HPDE6-E6E7 (cell line): ENCODE measurements around the gene NME7.
"Not testable (repeated sequence)": the region's sequence is repeated elsewhere in the genome, so short reads cannot be mapped to it uniquely, and the experiment has no call there.

ENCODE experiments used
- DNase-seq: peaks from one replicate; pipeline ENCODE4 v3.0.0; 2011; ENCODE audit warnings: missing footprints; ENCODE audit errors: extremely low spot score

Gene NME7

DNA sequence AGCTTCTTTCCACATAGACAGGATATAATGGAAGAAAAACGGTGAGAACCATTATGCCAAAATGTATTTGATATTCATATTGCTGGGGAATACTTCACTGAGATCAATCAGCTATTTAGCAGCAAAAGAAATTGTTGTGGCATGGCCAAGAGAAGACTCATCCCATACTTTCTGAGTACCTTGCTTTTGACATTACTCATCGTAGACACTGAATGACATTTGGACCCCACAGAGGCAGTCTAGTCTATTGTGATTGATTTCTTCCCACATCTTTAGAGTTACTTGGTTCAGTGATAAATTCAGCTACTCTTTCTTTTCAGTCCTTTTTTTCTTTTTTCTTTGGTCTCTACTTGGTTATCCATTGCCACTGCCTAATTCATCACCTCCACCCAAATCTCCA lies 239.0 kb downstream of the NME7 start:
- DNase-seq: no peak

DNA sequence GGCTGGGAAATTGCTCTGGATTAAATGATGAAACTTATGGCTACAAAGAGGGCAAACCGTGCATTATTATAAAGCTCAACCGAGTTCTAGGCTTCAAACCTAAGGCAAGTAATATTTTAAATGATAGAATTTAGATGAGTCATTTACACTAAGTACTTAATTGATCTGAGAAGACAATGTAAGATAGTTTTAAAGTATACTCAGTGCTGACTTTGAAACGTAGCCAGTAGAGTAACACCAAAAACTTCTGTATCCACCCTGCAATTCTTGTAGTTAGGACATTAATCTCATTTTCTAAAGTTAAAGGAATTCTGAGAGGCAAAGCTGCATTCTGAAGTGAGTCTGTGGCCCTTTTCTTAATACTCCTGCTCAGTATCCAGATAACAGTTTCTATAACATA lies 240.3 kb downstream of the NME7 start:
- no peak for DNase-seq

DNA sequence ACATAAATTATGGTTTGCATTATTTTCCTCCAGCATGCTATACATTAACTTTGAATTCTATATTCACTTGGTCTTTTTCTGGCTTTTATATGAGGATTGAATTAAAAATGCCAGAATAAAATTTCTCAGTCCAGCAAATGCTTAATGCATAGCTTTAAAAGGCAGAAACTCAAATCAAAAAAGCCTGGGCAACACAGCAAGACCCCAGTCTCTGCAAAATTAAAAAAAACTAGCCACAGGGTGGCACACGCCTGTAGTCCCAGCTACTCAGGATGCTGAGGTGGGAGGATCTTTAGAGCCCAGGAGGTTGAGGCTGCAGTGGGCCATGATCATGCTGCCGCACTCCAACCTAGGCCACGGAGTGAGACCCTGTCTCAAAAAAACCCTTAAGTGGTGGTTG lies 241.3 kb downstream of the NME7 start:
- no peak for DNase-seq

DNA sequence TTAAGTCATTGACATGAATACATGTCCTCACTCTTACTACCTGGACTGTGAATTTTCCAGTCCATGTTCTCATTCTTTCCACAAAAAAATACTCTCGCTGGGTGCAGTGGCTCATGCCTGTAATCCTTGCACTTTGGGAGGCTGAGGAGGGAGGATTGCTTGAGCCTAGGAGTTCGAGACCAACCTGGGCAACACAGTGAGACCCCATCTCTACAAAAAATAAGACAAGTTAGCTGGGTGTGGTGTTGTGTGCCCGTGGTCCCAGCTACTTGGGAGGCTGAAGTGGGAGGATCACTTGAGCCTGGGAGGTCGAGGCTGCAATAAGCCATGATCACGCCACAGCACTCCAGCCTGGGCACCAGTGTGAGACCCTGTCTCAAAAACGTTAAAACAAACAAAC lies 242.0 kb downstream of the NME7 start:
- DNase-seq: not testable (repeated sequence)

DNA sequence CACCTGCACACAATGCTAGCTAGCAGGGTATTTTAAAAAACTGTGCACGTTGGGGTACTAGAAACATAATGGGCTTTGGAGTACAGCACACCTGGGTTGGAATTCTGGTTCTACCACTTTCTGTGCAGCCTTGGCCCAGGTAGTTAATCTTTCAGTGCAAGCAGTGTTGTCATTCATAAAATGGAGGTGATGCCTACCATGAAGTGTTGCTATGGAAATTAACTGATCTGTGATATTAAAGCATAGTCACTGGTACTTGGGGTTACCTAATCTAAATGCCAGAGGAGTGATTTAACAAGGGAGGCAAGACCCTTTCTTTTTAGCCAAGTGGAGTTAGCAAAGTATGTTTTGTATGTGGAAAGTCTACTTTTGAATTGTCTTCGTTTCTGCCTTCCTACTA lies 243.1 kb downstream of the NME7 start:
- DNase-seq: no peak

DNA sequence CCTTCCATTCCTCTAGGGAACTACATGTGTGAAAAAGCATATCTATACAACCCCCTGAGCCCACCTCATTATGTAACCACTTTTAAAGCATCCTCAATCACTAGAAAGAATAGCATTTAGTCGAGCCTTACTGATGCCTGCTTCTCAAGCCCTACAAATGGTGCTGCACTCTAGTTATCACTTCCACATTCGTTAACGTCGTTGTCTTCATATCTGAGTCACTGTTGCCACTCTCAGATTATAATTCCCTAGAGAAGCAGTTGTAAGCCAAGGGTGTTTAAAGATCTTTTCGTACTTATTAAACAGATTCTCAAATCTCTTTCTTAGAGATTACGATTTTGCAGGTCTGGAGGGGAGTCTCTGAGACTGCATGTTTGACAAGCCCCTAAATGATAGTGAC lies 244.6 kb downstream of the NME7 start:
- no peak for DNase-seq

DNA sequence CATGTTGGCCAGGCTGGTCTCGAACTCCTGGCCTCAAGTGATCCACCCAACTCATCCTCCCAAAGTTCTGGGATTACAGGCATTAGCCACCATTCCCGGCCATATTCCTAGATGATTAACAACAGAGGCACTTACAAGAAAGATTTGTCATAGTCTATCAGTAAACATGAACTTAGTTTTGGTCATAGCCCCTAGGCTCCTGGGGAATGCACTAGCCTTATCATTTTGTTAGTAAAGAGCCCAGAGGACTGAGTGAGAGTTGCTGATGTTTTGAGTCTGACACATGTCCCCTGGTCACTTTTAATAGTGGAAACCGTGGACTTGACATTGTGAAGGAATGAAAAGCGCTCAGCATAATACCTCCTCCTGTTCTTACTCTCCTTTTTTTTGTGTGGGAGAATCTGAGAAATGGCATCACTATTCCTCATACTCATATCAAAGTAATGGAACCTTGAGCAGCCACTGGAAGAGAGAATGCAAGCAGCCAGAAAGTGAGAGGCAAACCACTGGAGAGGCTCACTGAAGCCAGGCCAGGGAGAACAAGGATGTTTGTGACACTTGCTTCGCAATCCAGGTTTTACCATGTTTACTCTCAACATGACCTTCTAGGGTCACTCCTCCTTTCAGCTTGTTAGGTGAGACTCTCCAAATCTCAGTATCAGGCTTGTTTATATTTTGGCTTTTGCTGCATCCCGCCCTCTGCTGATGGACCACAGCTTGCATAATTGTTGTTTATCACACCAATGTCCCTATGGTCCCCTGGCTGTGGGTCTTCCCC lies 246.3 kb downstream of the NME7 start:
- no peak for DNase-seq

DNA sequence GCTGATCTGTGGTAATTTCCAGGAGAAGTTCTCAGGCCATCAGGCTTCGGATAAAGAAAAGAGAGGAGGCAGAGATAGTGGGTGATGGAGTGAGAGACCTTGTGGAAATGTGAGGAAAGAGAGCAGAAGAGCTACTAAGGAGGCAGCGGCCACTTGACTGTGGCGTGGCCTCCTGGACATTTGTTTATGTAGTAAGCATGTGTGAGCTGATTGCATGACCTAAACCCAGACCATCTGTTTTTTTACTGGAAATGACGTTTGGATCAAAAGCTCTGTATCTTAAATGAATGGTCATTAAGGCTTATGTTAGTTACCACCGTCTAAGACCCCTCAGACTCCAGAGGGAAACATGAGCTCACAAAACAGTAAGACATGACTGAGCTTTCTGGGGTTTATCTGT lies 247.5 kb downstream of the NME7 start:
- DNase-seq: no peak

DNA sequence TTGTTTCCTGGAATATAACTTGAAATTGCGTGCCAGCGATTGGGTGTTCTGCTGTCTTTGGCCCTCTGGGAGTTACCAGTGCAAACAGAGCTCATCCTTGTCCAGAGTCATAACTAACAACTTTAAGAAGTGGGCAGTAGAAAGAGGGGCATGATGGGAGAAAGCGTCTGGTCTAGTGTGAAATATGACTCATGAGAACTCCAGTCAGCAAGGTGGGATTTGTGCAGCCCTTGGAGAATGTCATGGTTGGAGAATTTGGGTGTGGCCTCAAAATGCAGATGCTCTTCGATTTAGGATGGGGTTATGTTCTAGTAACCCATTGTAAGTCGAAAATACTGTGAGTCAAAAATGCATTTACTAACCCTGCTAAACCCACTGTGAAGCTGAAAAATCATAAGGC lies 248.2 kb downstream of the NME7 start:
- no peak for DNase-seq

DNA sequence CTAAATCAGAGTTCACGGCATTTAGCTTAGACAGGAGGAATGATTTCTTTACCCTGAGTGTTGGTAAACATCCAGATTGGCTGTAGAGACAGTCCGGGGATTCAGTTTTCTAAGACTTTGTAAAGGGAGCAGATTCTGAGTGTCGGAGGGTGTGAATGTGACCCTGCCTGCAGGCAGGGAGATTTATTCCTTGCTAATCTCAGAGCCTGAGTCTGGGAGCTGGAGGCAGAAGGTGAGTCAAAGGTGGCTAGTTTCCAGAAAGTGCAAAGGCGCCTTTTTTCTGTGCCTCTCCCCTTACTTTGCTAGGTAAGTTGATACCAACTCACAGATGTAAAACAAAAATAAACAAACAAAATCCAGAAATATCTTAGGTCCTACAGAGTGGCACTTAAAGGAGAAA lies 249.4 kb downstream of the NME7 start:
- no peak for DNase-seq

DNA sequence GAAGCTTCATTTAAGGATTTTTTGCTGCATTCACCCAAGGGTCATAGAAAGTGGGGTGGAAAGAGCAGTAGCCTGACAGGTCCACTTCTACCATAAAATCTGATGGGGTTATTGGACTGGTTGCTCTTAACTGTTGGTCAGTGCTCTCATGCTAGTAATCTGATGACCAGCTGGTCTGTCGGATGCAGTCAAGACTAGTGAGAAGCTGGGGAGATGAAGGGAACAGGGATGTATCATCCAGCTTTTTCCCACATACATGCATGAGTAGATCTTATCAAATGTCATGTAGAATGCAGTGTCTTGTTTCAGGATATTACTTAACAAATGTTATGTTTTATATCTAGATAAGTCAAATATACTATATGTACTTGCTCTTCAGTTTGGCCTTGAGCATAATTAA lies 250.0 kb downstream of the NME7 start:
- DNase-seq: no peak

DNA sequence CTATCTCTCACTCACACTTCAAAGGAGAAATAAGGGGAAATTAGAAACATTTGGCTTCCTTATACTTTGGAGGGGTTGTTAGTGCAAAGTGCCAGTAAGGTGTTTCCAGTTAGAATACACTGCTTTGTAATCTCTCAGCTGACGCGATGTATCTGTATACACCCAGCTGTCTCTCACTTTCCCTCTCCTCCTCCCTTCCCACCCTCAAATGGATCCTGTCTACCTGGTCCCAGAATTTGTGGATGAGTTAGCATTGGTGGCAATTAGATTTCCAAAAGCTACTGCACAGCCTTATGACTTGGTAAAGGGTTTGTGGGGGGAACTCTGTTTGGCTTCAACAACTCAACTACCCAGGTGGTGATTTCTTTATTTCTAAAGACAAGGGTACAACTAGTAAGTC lies 250.6 kb downstream of the NME7 start:
- DNase-seq: no peak

DNA sequence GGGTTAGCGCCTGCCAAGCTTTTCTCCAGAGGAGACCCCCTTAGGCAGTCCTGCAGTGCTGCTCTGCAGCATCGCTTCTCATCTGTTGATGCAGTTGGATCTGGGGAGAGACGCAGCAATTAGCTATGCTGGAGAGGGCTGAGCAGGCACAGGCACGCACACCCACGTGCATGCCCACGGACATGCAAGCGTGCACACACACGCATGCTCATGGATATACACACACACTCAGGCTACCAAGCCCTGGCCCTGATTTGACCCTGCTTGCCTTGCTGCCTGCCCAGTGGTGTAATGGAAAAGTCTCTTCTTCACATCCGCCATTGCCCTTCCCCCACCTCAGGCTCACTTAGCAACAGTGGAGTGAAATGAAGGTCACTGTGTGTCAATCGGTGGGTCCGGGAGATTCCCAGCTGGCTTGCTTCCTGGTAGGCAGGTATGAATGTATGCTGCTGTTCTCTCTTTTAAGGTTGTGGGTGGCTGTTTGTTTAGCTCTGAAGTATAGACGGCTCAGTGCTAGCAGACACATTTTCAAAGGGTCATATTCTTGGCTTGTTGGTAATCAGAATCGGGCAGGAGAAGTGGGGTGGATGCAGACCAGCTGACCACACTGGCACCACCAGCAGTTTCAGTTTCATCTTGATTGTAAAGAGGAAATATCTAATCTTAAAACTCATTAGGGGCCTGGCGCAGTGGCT lies 251.6 kb downstream of the NME7 start:
- DNase-seq: peak; percentile 62

DNA sequence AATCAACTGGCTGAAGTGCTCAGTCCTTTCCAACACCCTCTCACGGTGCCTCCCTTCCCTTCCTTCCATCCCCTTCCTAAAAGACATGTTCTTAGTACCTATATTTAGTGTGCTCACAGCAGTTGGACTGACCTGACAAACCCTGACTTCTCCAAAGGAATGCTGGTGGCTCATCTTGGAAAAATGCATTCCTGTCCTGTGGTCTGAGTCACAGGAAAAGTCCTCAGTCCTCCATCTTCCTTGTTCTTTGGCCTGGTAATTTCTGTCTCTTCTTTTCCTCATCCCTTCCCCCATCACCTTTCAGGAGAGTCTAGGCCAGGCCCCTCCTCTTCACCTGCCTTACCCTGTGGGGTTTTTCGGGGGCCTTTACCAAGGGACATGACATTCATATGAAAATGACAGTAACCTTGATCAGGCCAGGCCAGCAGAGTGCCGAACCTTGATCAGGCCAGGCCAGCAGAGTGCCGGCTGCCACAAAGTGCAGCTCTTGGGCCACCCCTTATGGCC lies 253.9 kb downstream of the NME7 start:
- peak; percentile 74 for DNase-seq

DNA sequence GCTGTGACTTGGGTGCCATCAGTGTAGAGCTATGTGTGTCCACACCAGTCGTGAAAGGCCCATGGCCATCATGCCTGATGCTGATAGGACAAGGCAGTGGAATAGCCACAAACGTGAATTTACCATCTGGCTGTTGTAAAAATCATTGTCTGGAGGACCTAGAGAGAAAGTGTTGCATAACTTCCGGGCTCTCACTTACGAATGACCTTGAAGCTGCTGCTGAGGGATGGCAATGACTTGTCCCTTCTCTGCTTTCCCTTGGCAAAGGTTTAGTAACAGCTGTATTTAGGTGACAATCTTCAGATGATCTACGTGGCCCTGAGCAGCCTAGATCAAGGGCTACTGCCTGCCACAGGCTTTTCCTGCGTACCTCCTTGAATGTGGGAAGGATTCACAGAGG lies 255.4 kb downstream of the NME7 start:
- DNase-seq: no peak

DNA sequence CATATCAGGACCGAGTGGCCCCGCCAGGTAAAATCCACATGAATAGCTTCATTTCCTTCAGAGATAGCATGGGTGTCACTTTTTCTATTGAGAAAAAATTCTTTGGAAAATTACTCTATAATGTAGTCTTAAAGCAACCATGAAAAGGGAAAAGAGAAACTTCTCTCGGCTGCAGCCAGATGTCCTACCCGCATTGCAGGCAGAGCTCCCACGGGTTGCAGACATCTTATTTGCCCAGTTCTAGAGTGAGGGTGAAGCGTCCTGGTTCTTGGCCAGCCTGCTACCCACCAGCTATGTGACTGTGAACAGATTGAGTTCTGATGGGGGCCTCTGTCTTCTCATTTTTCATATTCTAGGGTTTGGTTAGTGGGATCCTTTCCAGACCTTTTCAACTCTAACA lies 256.1 kb downstream of the NME7 start:
- DNase-seq: no peak

DNA sequence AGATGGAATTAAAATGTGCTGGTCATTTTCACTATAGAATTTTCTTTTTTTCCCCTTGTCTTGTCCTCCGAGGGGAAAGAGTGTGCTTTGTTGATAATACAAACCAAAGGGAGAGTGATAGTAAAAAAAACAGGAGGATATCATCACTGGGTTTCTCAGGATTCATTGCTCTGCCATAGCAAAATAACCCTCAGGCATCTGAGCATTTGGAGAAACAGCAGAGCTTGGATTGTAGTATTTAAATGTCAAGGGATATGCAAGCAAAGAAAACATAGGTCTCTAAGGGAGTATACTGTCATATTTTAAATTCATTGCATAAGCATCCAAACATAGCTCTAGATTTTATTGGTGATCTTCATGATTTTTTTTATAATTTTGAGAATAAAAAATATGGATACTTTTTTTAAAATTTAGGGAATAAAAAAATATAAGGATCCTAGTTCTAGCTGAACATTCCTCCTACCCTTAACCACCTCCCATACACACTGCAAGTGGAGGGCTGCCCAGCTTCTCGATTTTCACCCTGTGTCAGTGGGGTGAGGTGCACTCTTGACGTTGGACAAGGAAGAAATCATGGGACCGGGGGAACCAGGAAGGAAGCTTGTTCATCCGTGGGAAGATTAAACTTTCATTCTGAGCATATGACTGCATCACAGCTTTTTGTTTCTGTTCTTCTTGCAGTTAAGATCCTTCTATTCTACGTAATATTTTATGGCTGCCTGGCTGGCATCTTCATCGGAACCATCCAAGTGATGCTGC lies 256.7 kb downstream of the NME7 start:
- DNase-seq: no peak

DNA sequence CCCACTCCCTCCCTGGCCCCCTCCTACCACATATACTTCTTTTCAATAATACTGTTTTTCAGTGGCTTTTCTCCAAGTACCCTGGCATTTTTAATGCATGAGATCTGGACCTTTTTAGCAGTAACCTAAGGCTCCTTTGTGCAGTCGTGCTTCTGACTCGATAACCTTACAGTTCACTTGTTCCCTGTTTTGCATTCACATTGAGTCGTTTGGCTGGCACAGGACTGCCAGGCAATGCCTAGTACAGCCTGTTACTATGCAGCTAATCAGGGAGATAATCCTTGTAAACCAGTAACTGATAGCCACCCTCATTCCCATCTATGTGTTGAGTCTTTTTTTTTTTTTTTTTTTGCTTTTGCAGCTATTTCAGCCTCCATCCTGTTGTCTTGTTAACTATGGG lies 257.4 kb downstream of the NME7 start:
- no peak for DNase-seq

DNA sequence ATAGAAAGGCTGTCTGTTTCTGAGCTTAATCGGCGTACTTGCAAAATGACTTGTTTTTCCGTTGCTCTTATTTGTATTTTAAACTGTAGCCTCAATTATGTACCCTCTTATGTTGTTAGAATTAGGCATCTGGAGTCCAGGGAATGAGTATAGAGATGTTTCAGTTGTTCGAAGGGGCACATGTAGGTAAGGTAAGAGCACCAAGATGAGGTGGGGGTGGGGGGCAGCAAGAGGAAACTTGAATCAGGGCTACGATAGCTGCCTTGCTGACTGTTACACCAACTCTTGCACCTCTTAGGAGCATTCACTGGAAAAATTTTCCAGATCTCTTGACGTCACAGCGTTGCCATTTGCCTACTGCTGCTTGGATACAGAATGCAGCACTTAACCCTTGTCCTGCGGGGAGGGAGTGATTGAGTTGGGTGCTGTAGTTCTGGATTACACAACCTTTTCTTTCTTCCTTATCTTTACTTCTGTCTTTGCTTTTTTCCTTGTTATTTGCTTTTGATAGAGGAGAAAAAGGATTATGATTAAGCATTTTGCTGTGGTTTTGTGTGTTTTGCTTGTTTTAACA lies 257.9 kb downstream of the NME7 start:
- DNase-seq: peak; percentile 51

DNA sequence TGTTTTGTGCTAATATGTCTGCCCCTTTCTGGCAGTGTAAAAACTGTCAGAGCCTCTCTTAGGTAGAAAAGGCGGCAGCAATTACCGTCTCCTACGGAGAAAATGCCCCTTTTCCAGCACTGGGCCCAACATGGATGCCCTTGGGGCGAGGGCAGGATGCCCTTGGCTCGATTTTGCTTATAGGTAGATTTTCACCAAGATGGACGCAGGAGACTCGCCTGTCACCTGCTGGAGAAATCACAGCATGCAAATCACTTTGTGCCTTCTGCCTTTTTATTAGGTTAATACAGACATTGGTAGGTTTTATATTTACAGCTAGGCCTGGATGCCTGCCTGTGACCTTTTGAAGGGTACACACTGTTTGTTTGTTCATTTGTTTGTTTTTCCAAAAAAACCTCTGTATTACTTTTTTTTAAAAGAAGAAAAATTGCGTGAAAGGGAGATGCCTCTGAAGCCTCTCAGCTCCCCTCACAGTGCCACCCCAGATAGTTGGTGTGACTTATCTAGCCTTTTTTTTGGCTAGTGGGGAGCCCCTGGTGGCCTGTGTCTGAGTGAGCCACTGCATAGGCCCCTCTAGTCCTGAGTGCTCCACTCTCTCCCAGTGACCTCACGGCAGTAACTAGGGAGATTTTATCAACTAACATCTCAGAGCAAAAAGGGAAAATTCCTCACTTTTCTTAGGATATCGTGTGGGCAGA lies 258.6 kb downstream of the NME7 start:
- DNase-seq: no peak

DNA sequence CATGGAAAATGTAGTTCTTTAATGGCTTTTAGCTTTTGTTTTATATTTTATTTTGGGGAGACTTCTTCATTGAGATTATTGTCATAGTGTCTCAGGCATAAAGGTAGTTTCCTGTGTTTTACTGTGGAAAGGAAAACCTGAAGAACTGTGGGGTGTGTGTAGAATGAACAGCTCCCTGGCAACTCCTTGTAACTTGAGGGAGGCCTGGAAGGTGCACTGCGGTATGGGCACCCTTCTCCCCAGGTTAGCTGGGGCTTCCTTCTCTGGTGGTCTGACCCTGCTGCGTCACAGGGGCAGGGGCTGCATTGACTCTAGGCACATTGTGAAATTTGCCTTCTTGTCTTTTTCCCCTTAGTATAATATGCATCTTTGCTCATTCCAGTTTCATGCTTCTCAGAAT lies 259.4 kb downstream of the NME7 start:
- no peak for DNase-seq
